Colonic mucosa (tissue), 4 donors: ENCODE measurements around the gene TCEAL1. TPM values are rescaled to one million over a fixed set of nuclear protein-coding genes. Genes with fewer than 3 reads are reported as not detected.

Source experiments
- DNase-seq: peaks from one replicate; pipeline ENCODE4 v3.0.0-alpha.2; 2020
- H3K27ac ChIP-seq: fragments of 200-600 bp; one replicate; pipeline ENCODE4 v1.8.0; 2021
- H3K27me3 ChIP-seq: fragments of 200-600 bp; one replicate; pipeline ENCODE4 v1.8.0; 2021
- H3K36me3 ChIP-seq: fragments of 200-600 bp; one replicate; pipeline ENCODE4 v1.8.0; 2021
- H3K4me1 ChIP-seq: fragments of 200-600 bp; one replicate; pipeline ENCODE4 v1.8.0; 2021; ENCODE audit warnings: mild to moderate bottlenecking
- H3K4me3 ChIP-seq: fragments of 200-600 bp; one replicate; pipeline ENCODE4 v1.8.0; 2021
- H3K9ac ChIP-seq, 2 donors: one replicate each; pipeline ENCODE4 v1.7.0; 2013; ENCODE audit warnings: control low read depth in 2 of 2, low read depth in 2 of 2, low read length in 2 of 2
- H3K9me3 ChIP-seq: fragments of 200-600 bp; one replicate; pipeline ENCODE4 v1.8.0; 2021
- intact Hi-C: fragments of 100-400 bp; cut with DNase I; formaldehyde crosslinking; loops from one replicate; pipeline ENCODE4 v1.14.1; 2022
- total RNA-seq, 2 donors: library from RNA; stranded (reverse); fragmentation: NEBNext Ultra II Directional in 1 of 2; extraction: Animal tissue kit (Norgen Biotek cat#: 25700) in 1 of 2; gene quantifications; one replicate each; pipeline ENCODE4 v1.2.1, GENCODE V29; 2021
- TF ChIP-seq, protein P1 (sequence below): fragments of 200-600 bp; IDR thresholded peaks from one replicate; pipeline ENCODE4 v1.8.0; 2022; ENCODE audit warnings: antibody characterized with exemption, mild to moderate bottlenecking
- donor health status: healthy.
- donor health status: DM: no; HTN: no; CAD: no.
- donor health status: DM: no; HTN: no; CAD: no.

The TCEAL1 gene
- total RNA-seq, 2 donors from 2014 or later: 11.2 to 13.0 TPM

DNA sequence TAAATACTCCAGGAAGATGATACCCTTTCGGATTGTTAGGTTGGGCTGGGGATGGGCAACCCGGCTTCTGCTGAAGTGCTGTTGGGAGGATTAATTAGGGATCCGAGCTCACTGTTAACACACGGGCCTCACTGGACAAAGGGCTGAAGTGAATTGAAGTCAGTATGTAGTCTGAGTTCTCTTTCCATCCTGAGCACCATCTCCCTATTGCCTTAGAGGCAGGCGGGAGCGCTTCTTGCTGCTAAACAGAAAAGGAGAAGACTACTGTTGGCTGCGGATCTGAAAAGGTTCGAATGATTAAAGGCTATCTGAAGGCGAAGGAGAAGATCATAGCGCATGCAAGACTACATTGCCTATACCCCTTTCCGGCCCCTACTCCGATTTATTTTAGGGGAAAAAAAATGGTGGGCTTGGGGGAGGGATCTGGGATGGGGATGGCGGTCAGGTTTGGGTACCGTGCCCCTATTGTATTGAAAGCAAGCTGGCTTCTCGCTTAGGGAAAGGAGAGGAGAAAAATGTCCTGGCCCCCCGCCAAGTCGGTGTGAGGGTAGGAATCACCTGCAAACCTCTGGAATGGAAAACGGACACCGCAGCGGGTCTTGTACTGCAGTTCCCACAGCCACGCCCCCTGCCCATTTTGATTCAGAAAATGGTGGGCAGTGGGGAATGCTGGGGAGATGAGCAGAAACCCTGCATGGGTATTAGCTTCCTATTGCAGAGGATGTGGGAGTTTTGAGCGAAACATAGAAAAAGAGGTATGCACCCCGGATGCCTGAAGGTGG lies 35.4 kb downstream of the TCEAL1 start:
- Histone ChIP-seq H3K9ac (no peak overlapping the region), H3K27me3 (peaks cover 6% of the 10 kb centered on the region), H3K4me1 (no peaks in the 10 kb centered on the region), H3K36me3 (no peaks in the 10 kb centered on the region), H3K27ac (no peak overlapping the region), H3K4me3 (no peak overlapping the region), H3K9me3 (no peaks in the 10 kb centered on the region)
- TF ChIP-seq, protein P1, sequence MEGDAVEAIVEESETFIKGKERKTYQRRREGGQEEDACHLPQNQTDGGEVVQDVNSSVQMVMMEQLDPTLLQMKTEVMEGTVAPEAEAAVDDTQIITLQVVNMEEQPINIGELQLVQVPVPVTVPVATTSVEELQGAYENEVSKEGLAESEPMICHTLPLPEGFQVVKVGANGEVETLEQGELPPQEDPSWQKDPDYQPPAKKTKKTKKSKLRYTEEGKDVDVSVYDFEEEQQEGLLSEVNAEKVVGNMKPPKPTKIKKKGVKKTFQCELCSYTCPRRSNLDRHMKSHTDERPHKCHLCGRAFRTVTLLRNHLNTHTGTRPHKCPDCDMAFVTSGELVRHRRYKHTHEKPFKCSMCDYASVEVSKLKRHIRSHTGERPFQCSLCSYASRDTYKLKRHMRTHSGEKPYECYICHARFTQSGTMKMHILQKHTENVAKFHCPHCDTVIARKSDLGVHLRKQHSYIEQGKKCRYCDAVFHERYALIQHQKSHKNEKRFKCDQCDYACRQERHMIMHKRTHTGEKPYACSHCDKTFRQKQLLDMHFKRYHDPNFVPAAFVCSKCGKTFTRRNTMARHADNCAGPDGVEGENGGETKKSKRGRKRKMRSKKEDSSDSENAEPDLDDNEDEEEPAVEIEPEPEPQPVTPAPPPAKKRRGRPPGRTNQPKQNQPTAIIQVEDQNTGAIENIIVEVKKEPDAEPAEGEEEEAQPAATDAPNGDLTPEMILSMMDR: no peak
- intact Hi-C loops: no loop called here
- DNase-seq: no peak

DNA sequence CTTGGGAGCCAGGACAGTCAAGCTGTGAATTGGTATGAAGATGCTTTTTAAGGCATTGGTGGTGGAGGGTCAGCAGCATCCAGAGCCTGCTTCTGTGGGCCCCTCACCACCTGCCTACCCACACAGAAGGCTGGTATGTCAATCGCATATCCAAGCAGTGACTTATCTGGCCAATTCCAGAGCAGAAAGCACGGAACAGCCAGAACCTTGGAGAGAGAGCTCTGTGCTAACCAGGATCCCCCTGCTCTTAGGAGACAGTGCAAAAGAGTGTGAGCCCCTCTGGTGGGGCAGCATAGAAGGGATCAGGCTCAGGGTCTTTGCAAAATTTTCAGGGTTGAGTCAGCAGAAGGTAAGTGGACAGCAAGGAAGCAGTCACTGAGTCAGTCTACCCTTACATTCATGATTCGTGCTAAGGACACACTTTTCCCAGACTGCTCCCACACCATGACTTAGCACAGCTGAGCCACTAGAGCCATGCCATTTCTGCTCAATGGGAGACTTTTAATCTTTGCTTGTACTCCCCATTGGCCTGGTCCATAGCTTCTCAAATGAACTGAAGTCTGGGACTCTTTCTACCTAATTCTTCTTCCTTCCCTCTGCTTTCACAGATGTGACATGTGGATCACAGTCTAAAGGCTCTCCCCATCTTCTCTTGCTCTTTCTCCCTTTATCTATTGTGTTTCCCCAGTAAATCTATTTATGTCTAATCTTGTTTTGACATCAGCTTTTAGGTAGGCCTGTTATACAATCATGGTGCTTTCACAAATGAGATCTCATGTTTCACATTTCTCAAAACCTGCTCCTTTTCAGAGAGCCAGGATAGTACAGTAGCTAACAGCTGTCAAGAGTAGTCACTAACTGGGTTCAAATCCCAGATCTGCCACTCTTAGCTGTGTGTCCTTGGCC lies 37.7 kb downstream of the TCEAL1 start:
- intact Hi-C loops: no loop called here
- no peaks in the 10 kb centered on the region for H3K9me3 ChIP-seq
- no peak overlapping the region for H3K9ac ChIP-seq
- no peaks in the 10 kb centered on the region for H3K4me1 ChIP-seq
- no peak overlapping the region for H3K4me3 ChIP-seq
- H3K27ac ChIP-seq: no peak overlapping the region
- H3K27me3 ChIP-seq: peaks cover 6% of the 10 kb centered on the region
- DNase-seq: no peak
- TF ChIP-seq, protein P1: no peak
- H3K36me3 ChIP-seq: no peaks in the 10 kb centered on the region

DNA sequence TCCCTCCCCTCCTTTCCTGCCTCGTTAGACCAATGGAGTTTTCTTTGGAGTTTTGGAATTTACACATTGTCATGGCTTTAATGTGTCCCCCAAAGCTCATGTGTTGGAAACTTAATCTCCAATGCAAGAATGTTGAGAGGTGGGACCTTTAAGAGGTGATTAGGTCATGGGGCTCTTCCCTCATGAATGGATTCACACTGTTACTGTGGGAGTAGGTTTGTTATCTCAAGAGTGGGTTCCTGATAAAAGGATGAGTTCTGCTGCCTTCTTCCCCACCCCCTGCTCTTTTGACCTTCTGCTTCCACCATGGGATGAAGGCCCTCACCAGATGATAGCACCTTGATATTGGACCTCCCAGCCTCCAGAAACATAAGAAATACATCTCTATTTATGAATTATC lies 41.0 kb downstream of the TCEAL1 start:
- Histone ChIP-seq H3K4me3 (no peak overlapping the region), H3K27me3 (peaks cover under 1% of the 10 kb centered on the region), H3K27ac (no peak overlapping the region), H3K9ac (no peak overlapping the region), H3K9me3 (no peaks in the 10 kb centered on the region), H3K4me1 (no peaks in the 10 kb centered on the region), H3K36me3 (no peaks in the 10 kb centered on the region)
- no peak for DNase-seq
- TF ChIP-seq, protein P1: no peak
- intact Hi-C loops: no loop called here

DNA sequence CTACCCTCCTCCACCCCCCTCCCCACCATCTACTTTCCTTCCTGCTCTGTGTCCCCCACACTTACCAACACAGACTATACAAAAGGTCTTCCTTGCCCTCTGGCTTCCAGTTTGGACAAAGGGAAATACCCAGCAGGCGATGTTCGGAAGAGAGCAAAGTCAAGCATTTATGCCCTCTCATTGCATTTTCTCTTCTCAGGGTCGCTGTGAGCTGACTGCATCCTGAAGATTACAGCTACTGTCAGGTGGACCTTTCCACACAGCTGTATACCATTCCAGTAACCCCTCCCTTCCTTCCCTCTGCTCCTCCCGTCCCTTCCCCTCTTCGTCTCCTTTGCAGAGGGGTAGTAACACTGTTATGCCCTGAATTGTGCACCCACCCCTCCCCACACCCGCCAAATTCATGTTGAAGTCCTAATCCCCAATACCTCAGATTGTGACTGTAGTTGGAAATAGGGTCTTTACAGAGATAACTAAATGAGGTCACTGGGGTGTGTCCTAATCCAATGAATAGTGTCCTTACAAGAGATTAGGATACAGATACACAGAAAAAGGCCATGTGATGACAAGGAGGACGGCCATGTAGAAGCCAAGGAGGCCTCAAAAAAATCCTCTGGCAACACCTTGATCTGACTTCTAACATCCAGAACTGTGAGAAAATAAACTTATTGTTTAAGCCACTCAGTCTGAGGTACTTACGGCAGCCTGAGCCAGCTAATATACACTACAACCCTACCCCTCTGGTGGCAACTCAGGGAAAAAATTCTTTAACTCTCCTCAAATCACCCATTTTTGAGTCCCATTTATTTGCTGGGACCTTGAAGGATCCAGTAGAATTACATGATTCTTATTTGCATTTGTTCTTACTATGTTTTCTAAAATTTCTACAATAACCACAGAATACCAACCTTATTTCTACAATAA lies 46.0 kb downstream of the TCEAL1 start:
- no peaks in the 10 kb centered on the region for H3K27me3 ChIP-seq
- no peaks in the 10 kb centered on the region for H3K4me1 ChIP-seq
- no peak overlapping the region for H3K9ac ChIP-seq
- no peak for DNase-seq
- no peak overlapping the region for H3K4me3 ChIP-seq
- no peak overlapping the region for H3K27ac ChIP-seq
- no peaks in the 10 kb centered on the region for H3K9me3 ChIP-seq
- TF ChIP-seq, protein P1: no peak
- intact Hi-C loops: no loop called here
- H3K36me3 ChIP-seq: peaks cover 3% of the 10 kb centered on the region
